ENCODE results near the gene EFTUD2. TPM values are rescaled to one million over a fixed set of nuclear protein-coding genes. Genes with fewer than 3 reads are reported as not detected.

The EFTUD2 gene
- total RNA-seq, 1 donor from 2014 or later: 66.9 TPM

DNA sequence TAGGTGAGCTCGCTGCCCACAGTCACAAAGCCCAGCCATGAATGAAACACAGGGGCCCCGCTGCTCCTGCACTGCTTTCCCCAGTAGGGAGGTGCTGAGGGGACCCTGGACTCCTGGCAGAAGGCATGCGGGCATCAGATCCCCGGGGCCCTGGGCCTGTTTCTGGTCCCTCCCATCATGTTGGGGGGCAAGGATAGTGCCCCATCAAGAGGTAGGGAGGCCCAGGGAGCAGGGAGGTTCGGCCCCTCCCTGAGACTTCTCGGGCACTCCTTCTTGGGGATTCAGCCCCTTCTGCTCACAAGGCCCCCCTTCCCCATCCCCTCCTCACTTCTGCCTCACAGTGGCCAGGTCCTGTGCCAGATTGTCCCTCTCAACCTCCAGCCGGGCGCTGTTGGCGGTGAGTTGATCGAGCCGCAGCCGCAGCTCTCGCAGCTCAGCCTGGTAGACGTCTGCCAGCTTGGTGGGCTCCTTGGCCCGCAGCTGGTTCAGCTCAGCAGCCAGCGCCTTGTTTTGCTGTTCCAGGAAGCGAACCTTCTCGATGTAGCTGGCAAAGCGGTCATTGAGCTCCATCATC lies 15.5 kb upstream of the EFTUD2 start:
- no peak for ATAC-seq (ENCODE audit: poor library complexity)
- intact Hi-C loops (cut with DNase I): loop anchor here (10.0 kb wide), 2 partner anchors 180 to 280 kb away; no protein-coding TSS in a partner anchor
- no peak for DNase-seq

DNA sequence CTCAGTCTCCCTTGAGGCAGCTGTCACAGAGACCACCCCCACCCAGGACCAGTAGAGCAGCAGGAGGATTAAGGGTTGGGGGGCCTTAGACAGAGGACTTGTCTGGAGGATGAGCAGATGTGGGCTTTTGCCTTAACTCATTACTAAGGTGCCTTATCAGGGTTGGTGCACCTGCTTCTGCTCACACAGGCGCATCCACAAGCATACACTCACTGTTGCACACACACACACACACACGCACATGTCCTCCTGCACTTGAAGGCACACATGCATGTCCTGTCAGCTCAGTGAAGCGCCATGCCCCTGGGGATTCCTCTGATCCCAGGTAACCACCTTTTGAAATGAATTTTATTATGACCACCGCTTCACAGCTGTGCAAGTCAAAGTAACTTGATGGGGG lies 14.9 kb upstream of the EFTUD2 start:
- ATAC-seq (ENCODE audit: poor library complexity) (no peak), DNase-seq (no peak)
- intact Hi-C loops (cut with DNase I): loop anchor here (10.0 kb wide), 2 partner anchors 181 to 281 kb away; no protein-coding TSS in a partner anchor

DNA sequence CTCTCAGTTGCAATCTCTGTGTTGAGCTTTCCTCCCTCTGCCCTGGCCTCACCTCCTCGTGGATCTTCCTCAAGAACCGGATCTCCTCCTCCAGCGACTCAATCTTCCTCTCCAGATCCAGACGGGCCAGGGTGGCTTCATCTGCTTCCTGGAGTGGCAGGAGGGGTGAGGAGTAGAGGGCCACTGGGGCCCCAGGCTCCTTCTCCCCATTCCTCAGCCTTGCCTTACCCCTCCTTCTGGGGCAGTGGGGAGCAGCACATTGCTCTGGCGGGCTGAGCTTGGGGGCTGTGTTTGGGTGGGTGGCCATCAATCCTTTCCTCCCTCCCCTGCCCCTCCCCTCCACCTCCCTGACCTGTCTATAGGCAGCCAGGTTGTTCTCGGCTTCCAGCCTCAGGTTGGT lies 14.4 kb upstream of the EFTUD2 start:
- intact Hi-C loops (cut with DNase I): loop anchor here (10.0 kb wide), 2 partner anchors 181 to 281 kb away; no protein-coding TSS in a partner anchor
- DNase-seq: no peak
- ATAC-seq (ENCODE audit: poor library complexity): no peak

DNA sequence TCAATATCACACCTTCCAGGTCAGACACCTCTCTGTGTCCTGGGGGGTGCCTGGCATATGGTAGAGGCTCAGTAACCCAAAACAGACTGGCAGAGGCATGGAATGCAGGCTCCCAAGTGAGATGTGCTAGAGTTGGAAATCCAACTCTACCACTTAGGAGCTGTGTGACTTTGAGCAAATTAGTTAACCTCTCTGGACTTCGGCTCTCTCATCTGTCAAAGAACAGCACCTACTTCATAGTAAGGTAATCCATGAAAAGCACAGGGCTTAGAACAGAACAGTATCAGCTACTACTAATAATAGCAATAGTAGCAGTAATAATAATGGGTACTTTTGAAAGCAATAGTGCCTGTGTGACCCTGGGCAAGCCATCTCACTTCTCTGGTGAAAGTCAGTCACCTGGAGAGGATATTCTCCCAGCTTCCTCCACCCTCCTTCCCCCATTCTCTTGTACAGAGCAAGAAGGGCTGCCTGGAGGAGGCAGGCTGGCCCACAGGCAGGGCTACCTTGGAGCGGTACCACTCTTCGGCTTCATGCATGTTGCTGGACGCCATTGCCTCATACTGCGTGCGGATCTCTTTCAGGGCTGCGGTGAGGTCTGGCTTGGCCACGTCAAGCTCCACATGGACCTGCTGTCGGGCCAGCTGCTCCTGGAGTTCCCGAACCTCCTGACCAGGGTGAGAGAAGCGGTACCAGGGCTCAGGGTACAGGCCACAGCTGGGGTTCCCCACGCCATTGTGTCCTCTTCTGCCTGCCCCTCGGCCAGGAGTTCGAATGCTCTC lies 13.7 kb upstream of the EFTUD2 start:
- no peak for ATAC-seq (ENCODE audit: poor library complexity)
- intact Hi-C loops (cut with DNase I): loop anchor here (10.0 kb wide), 2 partner anchors 182 to 282 kb away; no protein-coding TSS in a partner anchor
- DNase-seq: no peak

DNA sequence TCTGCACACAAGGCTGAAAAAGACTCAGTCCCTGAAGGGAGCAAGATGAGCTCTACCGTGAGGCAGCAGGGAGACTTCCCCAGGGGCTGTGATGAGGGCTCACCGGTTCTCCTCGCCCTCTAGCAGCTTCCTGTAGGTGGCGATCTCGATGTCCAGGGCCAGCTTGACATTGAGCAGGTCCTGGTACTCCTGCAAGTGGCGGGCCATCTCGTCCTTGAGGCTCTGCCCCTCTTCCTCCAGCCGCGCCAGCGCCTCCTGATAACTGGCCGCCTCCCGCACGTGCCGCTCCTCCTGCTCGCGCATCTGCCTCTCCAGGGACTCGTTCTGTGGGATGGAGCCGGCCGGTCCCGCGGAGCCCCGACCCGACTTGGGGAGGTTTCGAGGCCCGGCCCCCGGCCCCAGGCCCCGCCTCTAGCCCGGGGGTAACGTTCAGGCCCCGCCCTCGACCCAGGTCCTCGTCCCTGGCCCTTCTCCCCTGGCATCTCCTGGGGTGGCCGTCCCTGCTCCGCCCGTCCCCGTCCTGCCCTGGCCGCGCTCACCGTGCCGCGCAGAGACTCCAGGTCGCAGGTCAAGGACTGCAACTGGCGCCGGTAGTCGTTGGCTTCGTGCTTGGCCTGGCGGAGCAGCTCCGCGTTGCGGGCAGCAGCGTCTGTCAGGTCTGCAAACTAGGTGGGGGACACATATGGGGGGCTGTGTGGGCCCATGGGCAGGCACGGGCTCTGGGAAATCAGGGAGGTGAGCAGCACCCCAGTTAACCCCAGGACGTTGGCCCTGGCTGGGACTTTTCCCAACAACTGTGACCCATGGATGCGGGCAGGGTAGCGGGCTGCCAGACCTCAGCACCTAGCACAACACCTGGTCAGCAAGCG lies 12.1 kb upstream of the EFTUD2 start:
- intact Hi-C loops (cut with DNase I): loop anchor here (10.0 kb wide), 2 partner anchors 183 to 283 kb away; no protein-coding TSS in a partner anchor
- DNase-seq (peak; percentile 78), ATAC-seq (ENCODE audit: poor library complexity) (peak; percentile 88)

DNA sequence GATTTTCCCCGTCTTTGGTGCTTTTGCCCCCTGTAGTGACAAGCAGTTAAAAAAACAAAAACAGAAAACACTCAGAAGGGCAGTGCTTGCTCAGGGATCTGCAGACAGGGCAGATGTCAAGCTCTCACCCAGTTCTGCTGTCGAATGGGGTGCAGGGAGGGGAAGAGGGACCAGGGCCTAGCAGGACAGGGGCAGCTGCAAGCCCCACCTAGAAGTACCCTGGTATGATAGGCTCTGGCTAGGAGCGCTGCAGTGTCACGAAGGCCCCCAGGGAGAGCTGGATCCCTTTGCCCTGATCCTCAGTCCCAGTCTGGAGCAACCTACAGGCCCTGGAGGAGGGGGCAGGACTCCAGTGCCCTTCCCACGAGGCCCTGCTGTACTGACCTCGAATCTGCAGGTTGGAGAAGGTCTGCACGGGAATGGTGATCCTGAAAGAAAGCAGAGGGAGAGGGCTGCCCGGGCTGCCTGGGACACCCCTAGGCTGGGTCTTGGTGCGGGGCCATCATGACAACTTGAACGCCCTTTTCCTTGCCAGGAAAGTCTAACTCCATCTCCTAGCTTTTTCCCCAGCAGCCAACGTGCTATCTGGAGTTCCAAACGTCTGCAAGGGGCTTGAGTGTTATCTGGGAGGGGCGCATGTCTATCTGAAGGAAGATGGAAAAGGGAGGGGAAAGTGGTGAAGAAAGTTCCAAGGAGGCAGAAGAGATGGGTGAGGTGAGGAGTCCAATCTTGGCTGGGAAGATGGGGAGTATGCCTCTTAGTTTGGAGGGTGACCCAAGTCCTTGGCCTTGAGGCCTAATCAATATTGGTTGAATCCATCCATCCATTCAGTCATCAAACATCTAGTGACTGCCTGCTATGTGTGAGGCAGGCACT lies 11.2 kb upstream of the EFTUD2 start:
- intact Hi-C loops (cut with DNase I): loop anchor here (10.0 kb wide), 2 partner anchors 184 to 284 kb away; no protein-coding TSS in a partner anchor
- DNase-seq (no peak), ATAC-seq (ENCODE audit: poor library complexity) (no peak)

DNA sequence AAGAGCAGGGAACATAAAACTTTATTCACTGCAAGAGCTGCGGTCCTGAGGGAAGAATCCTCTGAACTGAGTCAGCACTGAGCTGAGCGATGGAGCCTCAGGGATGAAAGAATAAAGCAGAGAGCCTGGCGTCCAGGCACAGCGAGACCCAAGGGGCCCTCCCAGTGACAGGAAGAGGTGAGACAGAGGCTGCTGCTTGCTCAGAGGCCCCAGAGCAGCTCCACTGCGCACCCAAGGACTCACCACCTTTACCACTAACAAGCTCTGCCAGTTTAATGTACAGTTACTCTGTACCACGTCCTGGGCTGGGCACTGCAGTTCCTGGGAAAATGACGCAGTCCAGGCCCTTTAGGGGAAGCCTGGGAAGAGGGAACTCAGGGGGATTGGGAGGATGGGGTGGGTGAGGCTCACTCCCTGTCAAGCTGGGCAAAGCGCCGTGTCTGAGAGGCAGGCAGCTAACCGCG lies 10.5 kb upstream of the EFTUD2 start:
- intact Hi-C loops (cut with DNase I): loop anchor here (10.0 kb wide), 2 partner anchors 185 to 285 kb away; no protein-coding TSS in a partner anchor
- ATAC-seq (ENCODE audit: poor library complexity): no peak
- DNase-seq: no peak

DNA sequence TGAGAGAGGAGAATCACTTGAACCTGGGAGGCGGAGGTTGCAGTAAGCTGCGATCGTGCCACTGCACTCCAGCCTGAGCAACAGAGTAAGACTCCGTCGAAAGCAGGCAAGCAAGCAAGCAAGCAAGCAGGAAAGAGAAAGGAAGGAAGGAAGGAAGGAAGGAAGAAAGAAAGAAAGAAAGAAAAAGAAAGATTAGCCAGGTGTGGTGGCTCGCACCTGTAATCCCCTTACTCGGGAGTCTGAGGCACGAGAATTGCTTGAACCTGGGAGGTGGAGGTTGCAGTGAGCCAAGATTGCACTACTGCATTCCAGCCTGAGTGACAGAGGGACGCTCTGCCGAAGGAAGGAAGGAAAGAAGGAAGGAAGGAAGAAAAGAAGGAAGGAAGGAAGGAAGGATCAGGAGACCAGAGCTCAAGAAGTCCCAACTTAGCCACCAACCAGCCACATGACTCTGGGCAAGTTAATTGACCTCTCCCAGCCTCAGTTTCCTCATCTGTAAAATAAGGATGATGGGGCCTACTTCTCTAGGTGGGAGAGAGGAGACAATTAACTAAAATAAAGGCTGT lies 9.6 kb upstream of the EFTUD2 start:
- DNase-seq: no peak
- ATAC-seq (ENCODE audit: poor library complexity): no peak
- intact Hi-C loops (cut with DNase I): no loop called here

DNA sequence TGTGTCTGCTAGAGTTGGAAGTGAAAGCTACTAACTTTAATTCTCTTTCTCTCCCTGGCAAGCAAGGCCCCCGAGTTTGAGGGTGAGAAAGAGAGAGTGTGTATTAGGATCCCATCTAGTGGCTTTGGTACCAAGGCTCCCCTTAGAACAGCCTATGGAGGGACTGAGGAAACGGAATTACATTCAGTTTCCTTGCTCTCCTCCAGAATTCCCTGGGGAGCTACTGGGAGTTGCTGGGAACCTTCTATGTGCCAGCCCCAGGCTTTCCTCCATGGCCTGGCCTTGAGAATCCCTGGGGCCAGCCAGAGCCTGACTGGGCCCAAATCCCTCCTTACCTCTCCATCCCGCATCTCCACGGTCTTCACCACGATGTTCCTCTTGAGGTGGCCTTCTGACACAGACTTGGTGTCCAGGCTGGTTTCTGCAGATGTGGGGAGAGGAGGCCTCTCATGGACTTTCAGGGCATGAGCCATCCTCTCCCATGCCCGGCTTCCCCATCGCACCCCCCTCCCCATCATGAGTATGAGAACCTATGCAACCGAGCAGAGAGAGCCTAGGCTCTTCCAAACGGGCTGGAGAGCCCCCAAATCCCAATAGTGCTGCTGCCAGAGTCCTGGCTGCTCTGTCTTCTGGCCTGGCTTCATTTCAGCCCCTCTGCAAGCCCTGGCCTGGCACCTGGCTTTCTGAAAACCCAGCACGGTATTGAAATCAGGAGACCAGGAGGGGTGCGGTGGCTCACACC lies 8.7 kb upstream of the EFTUD2 start:
- intact Hi-C loops (cut with DNase I): no loop called here
- DNase-seq: no peak
- ATAC-seq (ENCODE audit: poor library complexity): no peak

DNA sequence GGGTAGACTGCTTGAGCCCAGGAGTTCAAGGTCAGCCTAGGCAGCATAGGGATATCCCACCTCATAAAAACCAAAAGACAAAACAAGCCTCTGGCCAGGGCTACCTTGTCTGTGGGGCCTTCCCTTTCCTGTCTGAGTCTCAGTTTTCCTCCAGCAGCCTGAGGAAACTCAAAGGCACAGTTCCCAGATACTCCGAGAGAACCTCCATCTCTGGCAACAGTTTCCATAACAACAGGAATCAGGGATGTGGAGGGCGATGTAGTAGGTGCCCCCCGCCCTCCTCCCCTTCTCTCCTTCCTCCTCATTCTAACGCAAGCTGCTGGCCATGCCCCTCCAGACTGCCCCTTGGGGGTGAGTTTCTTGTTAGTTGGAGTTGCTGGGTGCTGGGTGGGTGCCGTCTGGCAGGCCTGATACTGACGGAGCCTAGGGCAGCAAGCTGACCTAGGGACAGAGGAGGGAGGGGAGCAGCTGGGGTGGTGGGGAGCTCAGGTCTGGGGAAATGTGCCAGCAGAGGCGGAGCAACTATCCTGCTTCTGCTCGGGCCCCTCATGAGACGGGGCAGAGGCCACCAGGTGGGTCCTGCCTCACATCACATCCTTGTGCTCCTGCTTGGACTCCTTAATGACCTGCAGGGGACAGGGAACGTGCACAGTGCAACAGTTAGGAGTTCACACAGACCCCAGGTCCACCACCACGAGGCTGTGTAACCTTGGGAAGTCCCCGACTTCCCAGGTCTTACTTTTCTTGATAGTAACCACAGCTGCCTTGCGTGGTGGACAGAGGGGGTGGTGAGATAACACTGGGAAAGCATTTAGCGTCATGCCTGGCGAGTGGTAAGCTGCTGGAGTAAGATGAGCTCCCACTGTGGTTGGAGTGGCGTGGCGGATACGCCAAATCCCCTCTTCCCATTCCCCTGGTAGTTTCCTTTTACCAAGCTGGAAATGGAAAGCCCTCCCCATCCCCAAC lies 7.8 kb upstream of the EFTUD2 start:
- DNase-seq (no peak), ATAC-seq (ENCODE audit: poor library complexity) (no peak)
- intact Hi-C loops (cut with DNase I): no loop called here

DNA sequence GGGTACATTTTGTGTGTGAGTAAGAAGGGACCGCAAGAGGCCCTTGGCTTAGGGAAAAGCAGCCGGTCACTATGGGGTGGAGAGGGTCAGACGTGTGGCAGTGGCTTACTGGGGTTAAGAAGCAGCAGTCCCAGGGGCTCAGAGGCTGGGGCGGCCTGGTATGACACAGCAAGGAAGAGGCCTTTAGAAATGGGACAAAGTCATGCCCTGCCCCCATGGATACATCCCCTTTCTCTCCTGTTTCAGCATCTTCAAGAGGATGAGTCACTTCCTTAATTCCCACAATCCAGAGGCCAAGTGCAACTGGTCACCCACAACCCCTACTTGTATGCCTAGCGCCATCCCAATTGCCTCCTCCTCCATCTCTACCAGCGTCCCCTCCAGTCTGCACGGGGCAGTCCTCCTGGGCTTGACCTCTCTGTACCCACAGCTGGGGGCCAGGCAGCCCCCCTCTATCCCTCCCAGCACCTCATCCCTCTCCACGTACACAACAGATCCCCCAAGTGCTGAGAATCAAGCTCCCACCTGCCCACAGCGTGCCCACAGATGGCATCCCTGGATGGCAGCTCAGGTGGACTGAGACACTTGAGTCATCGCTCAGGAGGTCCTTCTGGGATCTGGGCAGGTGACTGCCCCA lies 6.9 kb upstream of the EFTUD2 start:
- DNase-seq (no peak), ATAC-seq (ENCODE audit: poor library complexity) (no peak)
- intact Hi-C loops (cut with DNase I): no loop called here

DNA sequence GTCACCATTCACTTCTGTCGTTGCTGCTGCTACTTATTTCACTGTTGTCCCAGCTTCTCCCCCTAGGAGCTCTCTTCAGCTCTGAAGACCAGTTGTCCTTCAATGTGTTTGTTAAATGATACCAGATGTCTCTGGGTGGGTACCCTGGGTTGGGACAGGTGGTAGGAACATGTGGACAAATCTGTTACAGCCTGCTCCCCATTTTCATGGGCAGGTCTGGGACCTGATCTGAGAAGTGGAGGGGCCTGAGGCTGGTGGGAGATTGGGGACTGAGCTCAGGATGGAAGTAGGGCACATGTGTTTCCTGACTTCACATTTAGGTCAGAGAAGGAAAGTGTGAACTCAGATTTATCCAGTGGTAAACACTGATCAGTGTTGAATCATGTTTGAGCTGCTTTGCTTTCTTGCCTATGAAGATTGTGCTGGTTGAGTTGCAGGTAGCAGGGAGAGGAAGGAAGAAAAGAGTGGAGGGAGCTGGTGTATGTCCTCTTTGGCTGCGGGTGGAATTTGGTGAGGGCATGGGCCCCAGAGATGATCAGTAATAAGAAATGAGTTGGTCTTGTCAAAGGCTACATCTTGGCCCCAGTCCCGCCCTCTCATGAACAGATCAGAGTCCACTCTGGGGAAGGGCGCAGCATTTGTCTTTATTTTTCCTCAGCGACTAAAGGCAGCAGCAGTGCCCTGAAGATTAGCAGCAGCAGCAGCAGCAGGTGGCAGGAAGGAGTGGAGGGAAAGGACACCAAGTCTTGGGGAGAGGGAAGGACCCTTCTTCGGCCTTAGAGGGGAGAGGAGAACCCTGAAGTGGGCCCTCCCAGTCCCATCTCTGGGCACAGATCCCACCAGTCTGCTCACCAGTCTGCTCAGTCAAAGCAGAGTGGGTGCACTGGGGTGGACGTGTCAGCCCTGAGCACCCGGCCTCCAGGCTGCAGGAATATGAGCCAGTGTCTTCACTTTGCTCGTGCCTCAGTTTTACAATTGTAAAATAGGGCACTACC lies 6.1 kb upstream of the EFTUD2 start:
- DNase-seq (no peak), ATAC-seq (ENCODE audit: poor library complexity) (no peak)
- intact Hi-C loops (cut with DNase I): no loop called here

DNA sequence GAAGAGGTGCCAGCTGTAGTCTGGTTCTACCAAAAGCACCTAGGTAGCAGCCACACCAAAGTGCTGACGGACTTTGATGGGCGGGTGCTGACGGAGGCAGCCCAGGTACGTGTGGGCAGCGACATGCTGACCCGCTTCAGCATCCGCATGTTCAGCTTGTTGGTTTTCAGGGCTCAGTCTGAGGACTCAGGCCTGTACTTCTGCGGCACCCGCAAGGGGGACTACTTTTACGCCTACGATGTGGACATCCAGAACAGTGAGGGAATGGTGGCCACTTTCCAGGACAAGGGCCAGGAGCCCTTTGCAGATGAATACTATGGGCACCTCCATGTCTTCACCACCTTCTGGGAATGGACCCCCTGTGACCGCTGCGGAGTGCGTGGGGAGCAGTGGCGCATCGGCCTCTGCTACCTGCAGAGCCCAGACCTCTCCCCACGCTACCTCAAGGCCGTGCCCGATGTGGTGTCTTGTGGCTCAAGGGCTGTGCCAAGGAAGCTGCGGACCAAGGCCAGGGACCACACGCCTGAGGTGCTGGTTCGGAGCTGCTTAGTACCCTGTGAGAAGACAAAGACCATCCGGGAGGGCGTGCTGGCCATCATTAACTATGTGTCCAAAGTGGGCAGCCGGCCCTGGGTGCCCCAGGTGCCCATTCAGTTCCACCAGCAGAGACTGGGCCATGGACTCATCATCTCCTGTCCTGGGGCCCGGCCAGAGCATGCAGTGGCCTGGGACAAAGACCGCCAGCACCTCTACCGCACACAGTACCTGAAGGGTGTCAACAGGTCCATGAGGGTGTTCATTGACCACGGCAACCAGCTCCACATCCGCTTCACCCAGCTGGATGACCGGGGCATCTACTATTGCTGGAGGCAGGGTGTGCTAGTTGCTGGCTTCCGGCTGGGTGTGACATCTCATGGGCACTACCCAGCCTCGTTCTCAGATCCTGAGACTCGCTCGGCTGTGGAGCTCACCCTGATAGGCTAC lies 5.0 kb upstream of the EFTUD2 start:
- intact Hi-C loops (cut with DNase I): no loop called here
- DNase-seq (peak; percentile 32), ATAC-seq (ENCODE audit: poor library complexity) (no peak)

Data from Right ventricle myocardium superior (tissue), 1 donor.